SK-N-SH (cell line): ENCODE measurements around the gene IFNA16.

Source experiments
- CTCF ChIP-seq: fragments of 200-600 bp; sonication (generic); IDR thresholded peaks from 2 replicates; pipeline ENCODE4 v1.6.1; 2017; ENCODE audit warnings: antibody characterized with exemption, mild to moderate bottlenecking, moderate library complexity
- NFIC ChIP-seq: IDR thresholded peaks from 2 replicates; pipeline ENCODE4 v1.4.0; 2012; ENCODE audit warnings: borderline replicate concordance
- RAD21 ChIP-seq: IDR thresholded peaks from 2 replicates; pipeline ENCODE4 v1.6.1; 2012; ENCODE audit warnings: mild to moderate bottlenecking, low read length
- TCF12 ChIP-seq: IDR thresholded peaks from 2 replicates; pipeline ENCODE4 v1.4.0; 2012
- TF ChIP-seq, protein P1 (sequence below): IDR thresholded peaks from 2 replicates; pipeline ENCODE4; 2012

GRCh38 chr9:21234153-21234687 is 17.1 kb upstream of the IFNA16 start:
- TF ChIP-seq CTCF = no peak
- no peak for TF ChIP-seq TCF12
- TF ChIP-seq NFIC = no peak
- TF ChIP-seq, protein P1, sequence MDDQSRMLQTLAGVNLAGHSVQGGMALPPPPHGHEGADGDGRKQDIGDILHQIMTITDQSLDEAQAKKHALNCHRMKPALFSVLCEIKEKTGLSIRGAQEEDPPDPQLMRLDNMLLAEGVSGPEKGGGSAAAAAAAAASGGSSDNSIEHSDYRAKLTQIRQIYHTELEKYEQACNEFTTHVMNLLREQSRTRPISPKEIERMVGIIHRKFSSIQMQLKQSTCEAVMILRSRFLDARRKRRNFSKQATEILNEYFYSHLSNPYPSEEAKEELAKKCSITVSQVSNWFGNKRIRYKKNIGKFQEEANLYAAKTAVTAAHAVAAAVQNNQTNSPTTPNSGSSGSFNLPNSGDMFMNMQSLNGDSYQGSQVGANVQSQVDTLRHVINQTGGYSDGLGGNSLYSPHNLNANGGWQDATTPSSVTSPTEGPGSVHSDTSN = no peak
- no peak for TF ChIP-seq RAD21
